Ascending aorta (tissue), 2 donors: Measurements from ENCODE around the gene ARHGAP26. TPM values are rescaled to one million over a fixed set of nuclear protein-coding genes. Genes with fewer than 3 reads are reported as not detected.

Source experiments
- DNase-seq, 2 donors: peaks; one replicate each; pipeline ENCODE4 v3.0.0-alpha.2; 2019; ENCODE audit warnings: low spot score in 2 of 2
- H3K27ac ChIP-seq, 2 donors: fragments of 200-600 bp; sonication (generic); one replicate each; pipeline ENCODE4 v1.5.1; 2016 to 2017; ENCODE audit warnings: mild to moderate bottlenecking in 1 of 2
- H3K27me3 ChIP-seq: fragments of 200-600 bp; sonication (generic); one replicate; pipeline ENCODE4 v1.5.1; 2017
- H3K36me3 ChIP-seq, 2 donors: fragments of 200-600 bp; sonication (generic); one replicate each; pipeline ENCODE4 v1.5.1; 2016
- H3K4me1 ChIP-seq, 2 donors: fragments of 200-600 bp; sonication (generic); one replicate each; pipeline ENCODE4 v1.5.1; 2016 to 2017; ENCODE audit warnings: mild to moderate bottlenecking in 1 of 2
- H3K4me3 ChIP-seq, 2 donors: fragments of 200-600 bp; sonication (generic); one replicate each; pipeline ENCODE4 v1.5.1; 2016 to 2017; ENCODE audit warnings: mild to moderate bottlenecking in 1 of 2
- H3K9me3 ChIP-seq, 2 donors: fragments of 200-600 bp; sonication (generic); one replicate each; pipeline ENCODE4 v1.5.1; 2016
- intact Hi-C: fragments of 100-400 bp; cut with DNase I; formaldehyde crosslinking; loops from one replicate; pipeline ENCODE4 v1.15.1; 2023
- total RNA-seq: library from RNA; depleted of rRNA; stranded (reverse); fragments of >200 nt; gene quantifications from one replicate; pipeline ENCODE4 v1.1.0, GENCODE V29; 2016
- TF ChIP-seq, protein P1 (sequence below), 3 experiments: fragments of 200-600 bp in 2 of 3; fragments of 450-650 bp in 1 of 3; sonication (generic) in 2 of 3; IDR thresholded peaks; one replicate each; pipeline ENCODE4 v1.5.1; 2016 to 2019; ENCODE audit warnings: antibody characterized with exemption in 3 of 3, mild to moderate bottlenecking in 1 of 3, moderate library complexity in 1 of 3

Gene ARHGAP26
- total RNA-seq, 1 donor from 2014 or later = 34.9 TPM

DNA sequence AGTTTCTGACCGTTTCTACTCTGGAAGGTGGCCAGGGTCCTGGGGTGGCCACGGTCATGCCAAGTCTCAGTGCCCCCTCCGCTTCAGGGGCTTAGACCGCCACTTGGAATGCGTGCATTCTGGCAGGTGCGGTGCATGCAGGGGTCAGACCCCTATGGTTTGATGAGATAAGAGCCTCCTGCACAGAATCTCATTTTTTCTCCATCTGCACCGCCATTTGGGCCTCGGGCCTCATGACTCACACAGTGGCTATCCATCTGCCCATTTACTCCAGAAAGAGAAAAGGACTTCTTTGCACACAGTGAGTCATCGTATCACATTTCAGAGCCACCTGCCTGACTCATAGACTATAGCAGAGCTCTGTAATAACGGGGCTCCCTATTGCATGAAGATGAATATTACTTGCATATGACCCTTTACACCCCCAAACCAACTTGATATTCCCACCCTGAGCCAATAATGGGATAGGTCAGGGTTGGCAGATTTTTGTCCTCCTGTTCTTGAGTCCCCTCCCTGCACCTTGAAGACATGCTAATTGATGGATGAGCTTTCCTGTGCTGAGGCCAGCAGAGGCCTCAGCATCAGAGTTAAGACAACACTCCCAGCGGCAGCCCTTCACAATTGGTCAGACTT is 475.9 kb downstream of the ARHGAP26 start:
- Histone ChIP-seq H3K4me1 (peaks cover 3 to 13% of the 10 kb centered on the region in 2 donors), H3K9me3 (no peaks in the 10 kb centered on the region), H3K27me3 (no peaks in the 10 kb centered on the region), H3K4me3 (no peak overlapping the region), H3K27ac (no peak overlapping the region), H3K36me3 (no peaks in the 10 kb centered on the region)
- no peak for DNase-seq
- TF ChIP-seq, protein P1, sequence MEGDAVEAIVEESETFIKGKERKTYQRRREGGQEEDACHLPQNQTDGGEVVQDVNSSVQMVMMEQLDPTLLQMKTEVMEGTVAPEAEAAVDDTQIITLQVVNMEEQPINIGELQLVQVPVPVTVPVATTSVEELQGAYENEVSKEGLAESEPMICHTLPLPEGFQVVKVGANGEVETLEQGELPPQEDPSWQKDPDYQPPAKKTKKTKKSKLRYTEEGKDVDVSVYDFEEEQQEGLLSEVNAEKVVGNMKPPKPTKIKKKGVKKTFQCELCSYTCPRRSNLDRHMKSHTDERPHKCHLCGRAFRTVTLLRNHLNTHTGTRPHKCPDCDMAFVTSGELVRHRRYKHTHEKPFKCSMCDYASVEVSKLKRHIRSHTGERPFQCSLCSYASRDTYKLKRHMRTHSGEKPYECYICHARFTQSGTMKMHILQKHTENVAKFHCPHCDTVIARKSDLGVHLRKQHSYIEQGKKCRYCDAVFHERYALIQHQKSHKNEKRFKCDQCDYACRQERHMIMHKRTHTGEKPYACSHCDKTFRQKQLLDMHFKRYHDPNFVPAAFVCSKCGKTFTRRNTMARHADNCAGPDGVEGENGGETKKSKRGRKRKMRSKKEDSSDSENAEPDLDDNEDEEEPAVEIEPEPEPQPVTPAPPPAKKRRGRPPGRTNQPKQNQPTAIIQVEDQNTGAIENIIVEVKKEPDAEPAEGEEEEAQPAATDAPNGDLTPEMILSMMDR (IDR thresholded peaks at IDR 0.05) = no peak
- intact Hi-C loops = no loop called here

DNA sequence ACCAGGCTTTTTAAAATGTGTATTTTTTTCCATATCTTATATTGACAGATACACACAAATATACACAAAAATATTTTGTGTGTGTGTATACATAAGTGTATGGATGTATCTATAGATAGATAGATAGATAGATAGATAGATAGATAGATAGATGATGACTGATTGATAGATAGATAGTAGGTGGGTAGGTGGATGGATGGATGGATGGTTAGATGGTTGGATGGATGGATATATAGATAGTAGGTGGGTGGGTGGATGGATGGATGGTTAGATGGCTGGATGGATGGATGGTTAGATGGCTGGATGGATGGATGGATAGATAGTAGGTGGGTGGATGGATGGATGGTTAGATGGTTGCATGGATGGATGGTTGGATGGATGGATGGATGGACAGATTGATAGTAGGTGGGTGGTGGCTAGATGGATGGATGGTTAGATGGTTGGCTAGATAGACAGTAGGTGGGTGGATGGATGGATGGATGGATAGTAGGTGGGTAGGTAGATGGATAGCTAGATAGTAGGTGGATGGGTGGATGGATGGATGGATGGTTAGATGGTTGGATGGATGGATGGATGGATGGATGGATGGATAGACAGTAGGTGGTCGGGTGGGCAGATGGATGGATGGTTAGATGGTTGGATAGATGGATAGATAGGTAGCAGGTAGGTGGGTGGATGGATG is 477.1 kb downstream of the ARHGAP26 start:
- no peak overlapping the region for H3K27ac ChIP-seq
- no peak overlapping the region for H3K4me3 ChIP-seq
- peaks cover 3 to 13% of the 10 kb centered on the region in 2 donors for H3K4me1 ChIP-seq
- no peaks in the 10 kb centered on the region for H3K36me3 ChIP-seq
- DNase-seq = no peak
- TF ChIP-seq, protein P1 (IDR thresholded peaks at IDR 0.05) = no peak
- no peaks in the 10 kb centered on the region for H3K27me3 ChIP-seq
- intact Hi-C loops = no loop called here
- no peaks in the 10 kb centered on the region for H3K9me3 ChIP-seq

DNA sequence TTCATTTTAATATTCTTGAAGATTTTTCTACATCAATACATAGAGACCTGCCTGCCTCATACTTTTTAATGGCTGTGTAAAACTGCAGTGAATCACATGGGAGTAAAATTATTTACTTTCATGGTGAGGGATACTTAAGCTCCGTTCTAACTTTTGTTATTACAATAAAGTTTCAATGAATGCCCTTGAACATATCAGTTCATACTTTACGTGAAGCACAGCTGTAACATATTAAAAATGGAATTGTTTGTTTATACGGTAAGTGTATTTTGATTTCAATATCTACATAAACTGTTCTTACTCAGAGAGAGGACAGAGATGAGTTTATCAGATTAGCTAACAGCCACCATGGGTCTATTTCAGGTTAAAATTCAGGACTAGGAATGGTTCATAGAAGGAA is 478.2 kb downstream of the ARHGAP26 start:
- Histone ChIP-seq H3K36me3 (no peaks in the 10 kb centered on the region), H3K9me3 (no peaks in the 10 kb centered on the region), H3K4me1 (peaks cover 3 to 9% of the 10 kb centered on the region in 2 donors), H3K27ac (peak overlapping the region in 1 of 2 donors; percentile 27), H3K27me3 (no peaks in the 10 kb centered on the region), H3K4me3 (no peak overlapping the region)
- TF ChIP-seq, protein P1 (IDR thresholded peaks at IDR 0.05) = no peak
- DNase-seq = no peak
- intact Hi-C loops = no loop called here

DNA sequence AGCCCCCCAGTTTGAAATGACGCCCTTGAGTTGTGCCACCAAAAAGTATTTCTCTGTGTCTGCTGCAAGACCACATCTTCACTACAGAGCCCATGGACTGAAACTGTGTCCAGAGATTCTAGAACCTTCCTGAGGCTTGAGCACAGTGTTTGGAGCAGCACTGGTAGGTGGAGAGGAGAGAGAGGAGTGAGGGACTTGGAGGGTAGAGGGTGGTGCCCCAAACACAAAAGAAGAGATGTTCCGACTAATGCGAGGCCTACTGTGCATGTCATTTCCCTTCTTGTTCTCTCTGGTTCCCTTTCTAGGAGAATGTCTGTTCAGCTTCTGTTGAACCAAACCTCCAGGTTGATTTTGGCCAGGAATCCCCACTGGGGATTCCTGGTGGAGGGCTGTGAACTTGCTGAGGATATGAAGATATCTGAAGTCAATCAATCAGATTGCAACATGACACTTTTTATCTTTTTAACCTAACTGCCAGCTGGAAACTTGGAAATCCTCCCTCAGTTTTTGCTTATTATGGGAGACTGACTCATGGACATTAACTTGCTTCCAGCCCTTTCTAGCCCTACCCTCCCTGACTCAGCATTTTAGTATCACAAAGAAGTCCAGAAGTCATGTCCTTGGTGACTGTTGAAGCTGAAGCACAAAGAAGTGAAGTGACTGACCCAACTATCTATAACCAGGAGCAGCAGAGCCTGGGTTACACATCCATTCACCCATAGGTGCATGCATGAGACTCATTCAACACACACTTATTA is 478.8 kb downstream of the ARHGAP26 start:
- Histone ChIP-seq H3K9me3 (no peaks in the 10 kb centered on the region), H3K27ac (peak overlapping the region in 1 of 2 donors; percentile 27), H3K4me3 (no peak overlapping the region), H3K27me3 (no peaks in the 10 kb centered on the region), H3K4me1 (peaks cover 0 to 5% of the 10 kb centered on the region in 2 donors), H3K36me3 (no peaks in the 10 kb centered on the region)
- TF ChIP-seq, protein P1 (IDR thresholded peaks at IDR 0.05) = no peak
- intact Hi-C loops = no loop called here
- DNase-seq = no peak

DNA sequence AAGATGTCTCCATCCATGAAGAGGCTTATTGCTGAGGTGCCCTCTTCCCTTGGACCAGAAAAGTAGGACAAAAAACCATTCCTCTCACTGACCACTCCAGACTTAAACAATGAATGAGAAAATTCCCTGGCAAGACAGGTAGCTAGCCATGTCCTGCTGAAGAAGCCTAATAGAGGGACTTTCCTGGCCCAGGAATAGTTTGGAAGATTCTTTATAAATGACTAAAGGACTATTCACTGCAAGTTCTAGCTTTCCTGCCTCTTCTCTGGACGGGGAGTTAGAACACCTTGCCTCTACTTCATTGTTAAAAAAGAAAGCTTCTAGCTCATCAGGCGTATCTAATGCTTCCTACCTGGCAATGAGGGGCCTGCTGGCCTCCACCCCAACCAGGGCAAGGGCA is 479.7 kb downstream of the ARHGAP26 start:
- Histone ChIP-seq H3K36me3 (no peaks in the 10 kb centered on the region), H3K27me3 (no peaks in the 10 kb centered on the region), H3K4me1 (no peaks in the 10 kb centered on the region), H3K9me3 (no peaks in the 10 kb centered on the region), H3K27ac (no peak overlapping the region), H3K4me3 (no peak overlapping the region)
- intact Hi-C loops = no loop called here
- TF ChIP-seq, protein P1 (IDR thresholded peaks at IDR 0.05) = no peak
- no peak for DNase-seq
